GM21360 (cell line): Measurements from ENCODE around the gene CHRM3.
"Not testable (repeated sequence)": the region's sequence is repeated elsewhere in the genome, so short reads cannot be mapped to it uniquely, and the experiment has no call there.

Experiments
- ATAC-seq: cut with Tn5 transposase; IDR thresholded peaks from one replicate; pipeline ENCODE4 v1.9.1; 2021; ENCODE audit warnings: mild to moderate bottlenecking, moderate library complexity; ENCODE audit not compliant: unreplicated experiment

CHRM3 gene

GRCh38 chr1:239386453-239387303, at the start of gene CHRM3:
TSS of gene CHRM3 (plus strand) at chr1:239386568. CDS start at chr1:239907452, 520,884 bp downstream.
- ATAC-seq: no peak

DNA sequence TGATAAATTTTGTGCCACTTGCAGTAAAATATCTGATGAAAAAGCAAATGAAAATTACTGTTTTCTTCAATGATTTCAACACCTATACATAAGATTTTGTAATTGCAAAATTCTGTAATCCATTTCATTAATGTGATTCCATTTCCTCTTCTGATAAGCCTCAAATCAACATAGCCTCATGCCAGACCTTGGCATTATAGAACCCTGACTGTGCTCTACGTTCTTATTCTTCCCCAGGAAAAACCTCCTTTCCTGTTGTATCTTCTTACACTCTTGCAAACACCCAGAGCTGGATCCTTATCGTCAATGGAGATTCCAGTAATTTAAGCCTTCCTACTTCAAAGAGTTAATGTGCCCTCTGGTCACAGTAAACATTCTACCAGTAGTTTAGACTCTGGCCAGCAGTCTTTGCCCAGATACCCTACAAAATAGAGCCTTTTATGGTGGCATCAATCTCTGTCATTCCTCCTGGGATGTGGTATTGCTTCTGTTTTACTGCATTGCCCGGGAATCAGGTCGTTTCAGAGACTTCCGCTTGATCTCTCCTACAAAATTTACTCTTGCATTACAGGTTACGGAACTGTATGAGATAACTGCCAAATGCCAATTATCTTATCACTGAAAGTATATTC, 48.5 kb upstream of the CHRM3 start:
- ATAC-seq: no peak

DNA sequence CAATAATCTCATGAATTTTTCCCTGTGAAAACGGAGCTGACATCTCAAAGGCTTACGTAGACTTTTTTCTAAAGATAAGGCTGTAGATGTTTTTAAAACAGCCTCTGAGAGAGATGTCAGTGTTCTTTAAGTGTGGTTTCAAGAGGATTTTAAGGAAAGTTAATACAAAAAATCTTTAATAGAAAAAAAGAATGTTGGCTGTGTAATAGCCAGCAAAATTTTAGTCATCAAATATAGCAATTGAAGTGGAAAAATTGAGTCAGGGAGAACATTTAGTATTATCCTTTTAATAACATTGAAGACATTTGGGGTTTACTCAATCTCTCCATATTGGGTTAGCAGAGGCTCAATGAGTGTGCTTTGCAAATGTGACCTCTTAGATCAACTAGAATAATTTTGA, 38.6 kb upstream of the CHRM3 start:
- ATAC-seq: no peak

DNA sequence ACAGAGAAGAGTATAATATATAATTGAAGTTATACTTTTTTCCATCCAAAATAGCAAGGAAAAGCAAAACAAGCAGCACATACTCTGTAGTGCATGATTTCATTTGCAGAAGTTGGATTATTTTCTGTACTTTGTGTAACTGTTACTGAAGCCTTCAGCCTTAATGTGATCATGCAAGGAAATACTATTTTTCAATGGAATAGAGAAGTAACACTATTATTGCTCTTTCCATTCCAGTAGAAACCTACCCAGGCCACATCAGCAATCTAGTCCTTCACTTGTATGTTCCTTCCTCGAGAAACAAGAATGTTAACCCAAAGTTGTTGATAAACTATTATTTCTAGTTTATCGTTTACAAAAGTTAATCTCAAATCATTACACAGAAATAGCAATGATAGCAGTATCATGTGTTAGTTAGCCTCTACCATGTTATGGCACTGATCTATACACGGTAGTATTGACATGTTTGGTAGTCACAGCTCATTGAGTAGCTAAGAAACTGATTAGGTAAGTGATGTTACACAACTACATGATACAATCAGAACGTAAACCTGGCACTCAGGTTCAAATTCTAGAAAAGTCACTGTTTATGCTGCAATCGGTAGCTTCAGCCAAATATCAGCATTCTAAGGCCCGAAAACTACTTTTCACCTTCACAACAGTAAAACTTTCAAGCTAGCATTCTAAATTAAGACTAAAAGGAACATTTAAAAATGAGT, 37.6 kb upstream of the CHRM3 start:
- ATAC-seq: no peak

DNA sequence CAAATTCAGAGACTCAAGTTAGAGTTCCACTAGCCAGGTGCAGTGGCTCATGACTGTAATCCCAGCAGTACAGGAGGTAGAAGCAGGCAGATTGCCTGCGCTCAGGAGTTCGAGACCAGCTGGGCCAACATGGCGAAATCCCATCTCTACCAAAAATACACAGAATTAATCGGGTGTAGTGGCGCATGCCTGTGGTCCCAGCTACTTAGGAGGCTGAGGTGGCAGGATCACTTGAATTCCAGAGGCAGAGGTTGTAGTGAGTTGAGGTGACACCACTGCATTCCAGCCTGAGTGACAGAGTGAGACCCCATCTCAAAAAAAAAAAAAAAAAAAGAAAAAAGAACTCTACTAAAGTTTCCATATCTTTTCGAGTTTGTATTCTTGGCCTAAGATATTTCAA, 36.7 kb upstream of the CHRM3 start:
- no peak for ATAC-seq

DNA sequence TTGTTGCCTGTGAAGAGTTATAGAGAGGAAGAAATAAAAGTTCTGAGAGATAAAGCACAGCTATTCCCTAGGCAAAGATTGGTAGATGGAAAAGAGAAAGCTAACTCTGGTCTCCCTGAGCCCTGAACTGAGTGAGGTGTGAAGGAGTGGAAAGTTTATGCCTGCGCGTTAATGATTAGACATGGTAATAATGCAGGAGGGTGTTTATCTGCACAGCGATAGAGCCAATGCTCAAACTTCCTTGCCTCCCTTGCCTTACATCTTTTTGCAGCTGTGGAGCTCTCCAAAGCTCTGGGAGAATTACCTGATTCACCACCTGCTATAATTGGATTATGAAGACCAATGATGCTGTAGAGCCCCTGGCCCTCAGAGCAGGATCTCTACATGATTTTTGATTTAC, 32.8 kb upstream of the CHRM3 start:
- ATAC-seq: no peak

- ATAC-seq: no peak
Observed at GRCh38 chr1:239354231-239354630, 32.1 kb upstream of the CHRM3 start.

DNA sequence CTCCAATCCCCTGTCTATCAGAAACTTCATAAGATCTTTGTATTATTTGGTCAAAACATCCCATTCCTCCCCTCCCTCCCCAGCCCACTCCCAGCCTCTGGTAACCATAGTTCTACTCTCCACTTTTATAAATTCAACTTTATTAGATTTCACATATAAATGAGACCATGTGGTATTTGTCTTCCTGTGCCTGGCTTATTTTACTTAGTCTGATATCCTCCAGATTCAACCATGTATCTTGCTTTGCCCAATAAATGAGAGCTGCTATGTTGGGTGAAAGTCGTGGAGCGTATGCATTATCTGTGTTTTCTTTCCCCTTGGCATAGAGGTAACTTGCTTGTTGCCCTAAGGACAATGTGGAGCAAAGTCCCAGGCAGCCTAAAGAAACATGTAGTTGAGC, 28.5 kb upstream of the CHRM3 start:
- ATAC-seq: no peak

GRCh38 chr1:239361403-239361802, 25.0 kb upstream of the CHRM3 start:
- no peak for ATAC-seq

DNA sequence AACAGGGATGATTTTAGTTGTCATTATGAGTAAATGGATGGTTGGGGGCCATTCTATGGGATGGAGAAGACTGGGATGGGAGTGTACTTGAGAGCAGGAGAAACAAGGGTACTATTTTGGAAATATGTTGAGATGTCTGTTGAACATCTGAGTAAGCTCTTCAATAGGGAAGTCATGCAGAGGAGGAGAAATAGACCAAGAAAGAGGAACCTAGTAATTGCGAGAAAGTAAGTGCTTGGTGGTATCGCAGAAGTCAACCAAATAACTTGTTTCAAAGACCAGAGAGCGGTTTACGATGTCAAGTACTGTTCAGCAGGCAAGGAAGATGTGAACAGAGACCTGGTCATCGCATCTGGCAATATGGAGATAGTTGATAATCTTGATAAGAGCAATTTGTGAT, 22.4 kb upstream of the CHRM3 start:
- ATAC-seq: no peak

GRCh38 chr1:239367196-239367810, 19.1 kb upstream of the CHRM3 start:
- no peak for ATAC-seq

DNA sequence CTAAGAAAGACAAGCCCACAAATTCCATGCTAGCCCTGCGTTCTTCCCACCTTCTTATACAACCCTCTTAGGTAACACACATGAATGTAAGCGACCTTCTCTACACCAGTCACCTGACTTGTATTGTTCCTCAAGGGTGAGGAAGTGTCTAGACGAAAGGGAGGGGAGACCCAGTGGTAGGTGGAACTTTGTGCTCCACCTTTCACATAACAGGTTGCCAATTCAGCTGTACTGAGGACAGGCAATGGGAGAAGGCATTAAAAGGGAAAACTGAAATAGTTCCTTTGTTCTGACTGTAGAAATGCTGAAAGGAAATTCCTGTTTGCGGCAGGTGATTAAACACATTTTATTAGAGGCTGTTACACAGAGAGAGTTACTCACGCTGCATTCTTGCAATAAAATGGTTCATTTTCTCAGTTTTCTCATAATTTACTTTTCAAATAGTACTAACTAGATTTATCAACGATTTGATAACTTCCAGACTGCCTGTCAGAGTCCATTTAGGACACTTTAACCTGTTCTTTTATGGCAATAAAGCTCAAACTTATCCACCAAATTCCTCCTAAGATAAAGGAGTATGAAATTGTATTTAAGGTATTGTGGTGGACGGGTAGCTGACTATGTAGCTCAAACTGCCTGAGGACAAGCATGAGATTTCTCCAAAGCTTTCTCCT, 17.8 kb upstream of the CHRM3 start:
- ATAC-seq: no peak

GRCh38 chr1:239370869-239371268, 15.5 kb upstream of the CHRM3 start:
- ATAC-seq: not testable (repeated sequence)

DNA sequence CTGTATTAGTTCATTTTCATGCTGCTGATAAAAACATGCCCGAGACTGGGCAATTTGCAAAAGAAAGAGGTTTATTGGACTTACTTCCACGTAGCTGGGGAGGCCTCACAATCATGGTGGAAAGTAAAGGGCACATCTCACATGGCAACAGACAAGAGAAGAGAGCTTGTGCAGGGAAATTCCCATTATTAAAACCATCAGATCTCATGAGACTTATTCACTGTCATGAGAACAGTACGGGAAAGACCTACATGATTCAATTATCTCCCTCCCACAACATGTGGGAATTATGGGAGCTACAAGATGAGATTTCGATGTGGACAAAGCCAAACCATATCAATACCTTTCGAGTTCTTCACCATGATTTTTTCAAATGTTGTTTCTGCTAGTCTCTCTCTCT, 3.7 kb upstream of the CHRM3 start:
- no peak for ATAC-seq

- no peak for ATAC-seq
Observed at GRCh38 chr1:239383714-239384113, 2.7 kb upstream of the CHRM3 start.

DNA sequence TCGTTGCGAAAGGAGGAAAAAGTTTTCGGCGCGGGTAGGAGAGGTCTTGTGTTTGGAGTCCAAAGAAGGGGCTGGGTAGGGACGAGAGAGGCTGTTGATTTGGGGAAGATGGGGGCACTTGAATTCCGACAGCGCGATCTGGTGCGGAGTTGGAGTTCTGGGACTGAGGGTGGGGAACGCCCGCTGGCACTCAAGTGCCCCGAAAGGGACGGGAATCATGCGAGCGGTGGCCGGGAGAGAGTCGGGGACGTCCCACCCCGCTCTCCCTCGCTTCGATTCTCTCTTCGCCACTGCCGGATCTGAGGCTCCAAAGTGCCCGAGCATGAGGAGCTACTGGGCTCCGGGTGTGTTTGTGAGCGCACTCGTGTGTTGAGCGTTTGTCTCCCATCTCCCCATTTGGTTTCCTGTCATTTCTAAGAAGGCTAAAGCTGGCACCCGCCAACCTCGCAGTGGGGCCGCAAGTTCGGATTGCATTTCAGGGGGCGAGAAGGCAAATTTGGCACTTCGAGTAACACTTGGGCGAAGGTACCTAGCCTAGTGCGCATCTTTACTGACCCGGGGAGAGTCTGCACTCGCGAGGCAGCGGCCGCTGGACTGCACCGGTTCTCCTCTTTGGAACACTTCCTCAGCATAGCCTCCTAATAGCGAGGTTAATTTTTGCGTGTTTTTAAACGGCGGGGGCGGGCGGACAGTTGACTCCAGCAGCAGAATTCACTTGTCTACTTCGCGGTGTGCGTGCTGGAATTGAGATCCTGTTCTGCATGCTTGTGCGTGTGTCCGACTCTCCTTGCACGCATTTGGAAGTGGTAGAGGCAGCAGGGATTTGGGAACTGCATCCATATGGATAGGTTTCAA, 1.2 kb downstream of the CHRM3 start:
- ATAC-seq: no peak

- ATAC-seq: no peak
Observed at GRCh38 chr1:239388159-239388485, 1.8 kb downstream of the CHRM3 start.

GRCh38 chr1:239388578-239388977, 2.2 kb downstream of the CHRM3 start:
- no peak for ATAC-seq

- ATAC-seq: no peak
Observed at GRCh38 chr1:239389703-239390102, 3.3 kb downstream of the CHRM3 start.

DNA sequence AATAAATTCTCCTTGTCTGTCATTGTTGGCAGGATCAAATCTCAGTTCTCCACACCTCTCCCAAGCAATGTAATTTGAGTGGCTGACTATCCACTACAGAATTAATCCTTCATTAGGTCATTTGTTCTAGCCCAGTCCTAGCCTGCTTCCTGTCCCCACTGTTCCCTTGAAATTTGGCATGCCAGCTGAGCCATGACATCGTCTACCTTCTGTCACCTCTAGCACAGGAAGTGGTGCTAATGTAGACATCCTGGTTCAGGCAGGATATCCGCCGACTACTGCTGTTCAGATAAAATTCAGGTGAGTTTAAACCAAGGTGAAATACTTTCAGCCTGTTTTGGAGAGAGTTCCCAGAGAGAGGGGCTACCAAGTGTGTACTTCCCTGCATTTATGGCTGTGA, 5.9 kb downstream of the CHRM3 start:
- ATAC-seq: no peak
